GM15510 (cell line): ENCODE measurements around the gene PPOX.

Experiments used
- POLR2A ChIP-seq: IDR thresholded peaks from 3 replicates; pipeline ENCODE4 v1.6.1; 2011; ENCODE audit warnings: borderline replicate concordance; ENCODE audit not compliant: insufficient read length; ENCODE audit errors: extremely low read depth

Gene PPOX

GRCh38 chr1:161165742-161166668 lies at the start of gene PPOX:
PPOX (plus strand) TSS chr1:161166426; CDS start chr1:161166848, 422 bp downstream.
- TF ChIP-seq POLR2A = peak; percentile 80

- TF ChIP-seq POLR2A = peak; percentile 94
These were observed 48.3 kb upstream of the PPOX start, which contains the start of the genes NIT1 and PFDN2 for GRCh38 chr1:161117759-161118581. NIT1 (plus strand) TSS chr1:161118105; CDS start chr1:161118177, 72 bp downstream. PFDN2 (minus strand) TSS chr1:161118037; CDS start chr1:161118026, 11 bp downstream.

- no peak for TF ChIP-seq POLR2A
These were observed 46.9 kb upstream of the PPOX start for GRCh38 chr1:161119092-161119903.

- no peak for TF ChIP-seq POLR2A
These were observed 45.1 kb upstream of the PPOX start for GRCh38 chr1:161121042-161121650.

- TF ChIP-seq POLR2A = no peak
These were observed 44.4 kb upstream of the PPOX start for GRCh38 chr1:161121834-161122233.

GRCh38 chr1:161122967-161123366 lies 43.3 kb upstream of the PPOX start:
- no peak for TF ChIP-seq POLR2A

GRCh38 chr1:161127649-161128048 lies 38.6 kb upstream of the PPOX start:
- no peak for TF ChIP-seq POLR2A

GRCh38 chr1:161128591-161129420 lies 37.4 kb upstream of the PPOX start:
- no peak for TF ChIP-seq POLR2A

- no peak for TF ChIP-seq POLR2A
These were observed 36.0 kb upstream of the PPOX start for GRCh38 chr1:161130266-161130665.

- no peak for TF ChIP-seq POLR2A
These were observed 34.5 kb upstream of the PPOX start for GRCh38 chr1:161131523-161132409.

GRCh38 chr1:161132410-161133219 lies 33.6 kb upstream of the PPOX start, which contains the start of gene DEDD:
DEDD (minus strand) TSS chr1:161132667; CDS start chr1:161124462, 8,205 bp downstream.
- peak; percentile 68 for TF ChIP-seq POLR2A
